Cardiac septum (tissue), 1 donor: ENCODE measurements around the gene ADTRP. TPM values are rescaled to one million over a fixed set of nuclear protein-coding genes. Genes with fewer than 3 reads are reported as not detected.
"Not testable (repeated sequence)": the region's sequence is repeated elsewhere in the genome, so short reads cannot be mapped to it uniquely, and the experiment has no call there.

Experiments
- DNase-seq: peaks from one replicate; pipeline ENCODE4 v3.0.0-alpha.2; 2020; ENCODE audit warnings: low spot score
- intact Hi-C: fragments of 100-400 bp; cut with DNase I; formaldehyde crosslinking; loops from one replicate; pipeline ENCODE4 v1.14.0; 2022
- total RNA-seq: library from RNA; stranded (reverse); fragmentation: NEBNext Ultra II Directional; extraction: Animal tissue kit (Norgen Biotek cat#: 25700); gene quantifications from one replicate; pipeline ENCODE4 v1.2.1, GENCODE V29; 2021
- donor health status: DM: no; HTN: no; CAD: no.

The ADTRP gene
- total RNA-seq, 1 donor from 2014 or later, result not detected

DNA sequence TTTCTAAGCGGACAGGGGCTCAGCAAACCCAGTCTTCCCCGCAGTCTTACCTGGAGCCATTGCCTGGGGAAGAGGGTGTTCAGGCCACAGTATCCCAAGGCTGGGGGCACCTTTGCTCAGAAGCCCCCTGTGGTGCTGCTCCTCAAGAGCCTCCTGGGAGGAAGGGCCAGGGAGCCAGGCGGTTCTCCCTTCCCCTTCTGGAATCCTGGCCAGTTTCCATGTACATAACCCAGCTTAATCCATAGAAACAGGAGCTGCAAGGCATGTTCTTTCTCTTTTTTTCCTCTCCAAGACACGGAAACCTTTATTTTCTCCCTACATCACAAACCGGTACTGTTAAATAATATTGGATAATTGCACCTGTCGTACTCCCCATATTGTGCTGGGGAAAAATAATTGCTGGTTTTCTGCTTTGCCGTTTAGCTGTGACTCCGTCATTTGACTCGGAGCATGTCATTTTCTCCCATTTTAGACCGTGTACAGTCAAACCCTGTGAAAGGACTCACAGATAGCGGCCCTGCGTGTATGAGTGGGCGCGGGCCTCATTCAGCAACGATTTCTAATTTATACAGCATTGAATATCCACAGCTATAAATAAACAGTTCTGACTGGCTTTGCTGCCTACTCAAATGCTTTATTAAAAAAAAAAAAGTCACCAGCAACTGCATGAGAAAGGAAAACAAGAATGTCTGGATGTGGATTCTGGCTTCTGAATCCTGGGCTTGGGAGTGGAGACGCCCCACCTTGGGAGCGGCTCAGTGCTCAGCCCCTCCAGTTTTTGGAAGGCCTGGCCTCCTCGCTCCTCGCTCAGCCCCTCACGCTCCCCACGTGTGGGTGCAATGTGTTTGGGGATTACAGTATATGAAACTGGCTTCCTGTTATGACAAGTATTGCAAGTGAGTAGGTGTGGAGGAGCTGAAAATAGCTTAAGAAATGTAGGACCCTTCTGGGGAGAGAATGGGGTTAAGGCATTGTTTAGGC, 67.3 kb downstream of the ADTRP start:
- no peak for DNase-seq
- intact Hi-C loops, result loop anchor here (5.0 kb wide), 1 partner anchor 101 kb away; no protein-coding TSS in a partner anchor

DNA sequence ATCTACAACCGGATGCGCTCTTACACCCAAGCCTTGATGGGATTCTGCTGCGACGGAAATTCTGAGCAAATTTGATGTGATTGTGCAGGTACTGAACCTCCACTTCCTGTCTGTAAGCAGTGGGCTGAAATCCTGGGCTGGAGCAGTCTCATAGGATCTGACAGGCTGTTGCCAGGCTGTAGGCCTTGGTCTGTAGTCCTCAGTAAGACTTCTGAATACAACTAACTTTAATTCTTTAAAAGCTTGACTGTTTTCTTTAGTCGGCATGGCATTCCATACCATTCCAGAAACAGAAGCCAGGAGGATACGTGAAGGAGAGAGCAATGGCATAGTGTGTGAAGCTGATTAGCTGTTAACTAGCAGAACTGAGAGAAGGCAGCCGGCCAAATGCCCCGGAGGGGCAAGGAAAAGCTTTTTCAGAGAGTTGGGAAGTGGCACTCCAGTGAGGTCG, 68.3 kb downstream of the ADTRP start:
- no peak for DNase-seq
- intact Hi-C loops, result loop anchor here (5.0 kb wide), 1 partner anchor 102 kb away; no protein-coding TSS in a partner anchor

DNA sequence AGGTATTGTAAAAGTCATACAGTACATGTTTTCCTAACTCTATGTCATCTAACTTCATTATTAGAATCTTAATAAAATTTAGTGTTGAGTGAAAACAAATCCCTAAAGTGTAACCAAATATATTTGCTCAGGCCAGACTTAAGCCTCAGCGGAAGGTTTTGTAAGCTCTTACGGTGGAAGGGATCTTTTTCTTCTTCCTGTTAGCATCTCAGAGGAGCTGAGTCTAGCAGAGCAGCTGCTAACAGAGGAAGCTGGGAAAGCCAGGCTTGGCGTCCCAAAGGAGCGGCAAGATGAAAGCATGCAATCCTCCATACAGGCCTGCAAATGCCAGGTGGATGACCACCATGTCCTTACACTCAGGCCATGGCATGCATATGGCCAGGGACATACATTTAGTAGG, 72.4 kb downstream of the ADTRP start:
- intact Hi-C loops, result no loop called here
- DNase-seq, result no peak

DNA sequence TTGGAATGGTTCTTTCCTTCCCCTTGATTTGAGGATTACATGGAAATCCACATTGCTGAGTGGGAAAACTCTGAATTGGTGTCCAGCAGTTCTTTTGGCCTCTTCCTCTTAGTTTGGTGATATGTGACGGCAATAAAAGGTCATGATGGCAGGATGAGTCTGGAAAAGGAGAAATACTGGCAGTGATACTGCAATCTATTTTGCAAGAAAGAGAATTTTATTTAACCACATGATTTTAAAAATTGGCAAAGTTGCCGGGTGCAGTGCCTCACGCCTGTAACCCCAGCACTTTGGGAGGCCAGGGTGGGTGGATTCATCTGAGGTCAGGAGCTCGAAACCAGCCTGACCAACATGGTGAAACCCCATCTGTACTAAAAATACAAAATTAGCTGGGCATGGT, 73.1 kb downstream of the ADTRP start:
- no peak for DNase-seq
- intact Hi-C loops, result no loop called here

DNA sequence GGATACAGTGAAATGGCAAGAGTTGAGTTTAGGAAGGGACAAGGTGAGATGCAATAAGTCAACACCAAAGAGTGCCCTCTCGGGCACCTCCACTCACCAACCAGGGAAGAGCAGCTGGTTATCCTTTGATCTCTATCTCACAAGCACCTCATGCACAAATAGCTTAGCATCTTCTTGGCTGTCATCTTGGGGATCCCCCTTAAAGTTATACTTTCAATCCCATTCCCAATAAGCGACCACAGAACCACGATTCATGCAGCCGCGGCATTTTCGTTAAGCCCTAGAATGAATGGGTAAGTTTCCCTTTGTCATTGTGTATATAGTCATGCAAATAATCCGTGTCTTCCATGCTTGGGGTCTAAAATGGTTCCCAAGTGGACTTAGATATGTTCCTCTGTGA, 73.5 kb downstream of the ADTRP start:
- intact Hi-C loops, result no loop called here
- DNase-seq, result no peak

DNA sequence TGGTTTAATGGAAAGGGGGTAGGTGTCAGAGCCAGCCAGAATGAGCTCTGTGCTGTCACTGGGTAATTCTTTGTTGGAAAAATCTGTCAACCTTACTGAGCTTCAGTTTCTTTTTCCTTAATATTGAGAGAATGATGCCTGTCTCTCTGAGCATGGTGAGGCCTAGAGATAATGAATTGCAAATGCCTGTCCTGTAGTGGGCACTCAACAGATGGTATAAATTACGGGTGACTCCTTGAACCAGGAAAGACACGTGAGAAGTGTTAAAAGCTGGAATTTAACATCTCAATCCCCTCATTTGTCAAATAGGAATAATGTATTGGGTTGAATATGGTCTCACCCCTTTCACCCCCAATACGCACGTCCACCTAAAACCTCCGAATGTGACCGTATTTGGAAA, 74.9 kb downstream of the ADTRP start:
- intact Hi-C loops, result no loop called here
- no peak for DNase-seq

DNA sequence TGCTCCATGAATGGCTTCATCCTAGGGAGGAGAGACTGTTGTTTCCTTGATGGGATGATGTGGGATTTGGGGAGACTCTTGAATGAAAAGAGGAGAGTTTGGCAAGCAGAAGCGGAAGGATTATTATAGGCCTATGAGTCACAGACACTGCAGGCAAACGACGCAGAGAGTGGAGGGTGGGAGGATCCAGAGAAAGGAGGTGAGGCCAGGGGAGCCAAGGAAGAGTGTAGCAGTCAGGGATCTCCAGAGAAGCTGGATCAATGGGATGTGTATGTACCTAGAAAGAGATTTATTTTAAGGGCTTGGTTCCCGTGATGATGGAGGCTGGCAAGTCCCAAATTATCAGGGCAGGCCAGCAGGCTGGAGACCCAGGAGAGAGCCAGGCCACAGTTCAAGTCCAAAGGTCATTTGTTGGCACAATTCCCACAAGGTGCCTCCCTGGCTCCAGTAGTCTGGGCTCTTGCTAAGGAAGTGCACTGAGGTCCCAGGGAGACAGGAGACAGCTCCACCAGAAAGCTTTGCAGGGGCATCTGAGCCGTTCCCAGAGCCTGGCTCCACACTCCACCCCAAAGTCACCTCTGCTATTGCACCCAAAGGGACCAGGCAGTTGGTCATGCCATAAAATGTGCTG, 76.0 kb downstream of the ADTRP start:
- no peak for DNase-seq

DNA sequence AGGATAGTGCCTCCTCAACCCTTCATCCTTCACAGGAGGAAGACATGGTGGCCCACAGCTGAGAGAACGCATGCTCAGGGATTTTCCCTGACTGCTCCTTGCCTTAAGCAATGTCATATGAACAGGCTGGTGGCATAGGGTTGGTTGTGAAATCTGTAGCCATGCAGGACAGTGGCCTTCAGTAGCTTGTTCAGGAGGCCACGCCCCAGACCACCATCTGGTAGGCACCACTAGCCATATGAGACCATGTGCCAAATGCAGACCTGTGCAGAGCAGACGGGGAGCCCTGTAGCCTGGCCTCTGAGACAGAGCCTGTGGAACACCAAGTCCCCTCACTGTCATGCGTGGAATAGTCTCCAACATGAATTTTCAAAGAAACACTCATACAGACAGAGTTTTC, 76.5 kb downstream of the ADTRP start:
- intact Hi-C loops, result no loop called here
- DNase-seq, result no peak

More for the DNA sequence above, 76.0 kb downstream of the ADTRP start:
- intact Hi-C loops, result no loop called here

DNA sequence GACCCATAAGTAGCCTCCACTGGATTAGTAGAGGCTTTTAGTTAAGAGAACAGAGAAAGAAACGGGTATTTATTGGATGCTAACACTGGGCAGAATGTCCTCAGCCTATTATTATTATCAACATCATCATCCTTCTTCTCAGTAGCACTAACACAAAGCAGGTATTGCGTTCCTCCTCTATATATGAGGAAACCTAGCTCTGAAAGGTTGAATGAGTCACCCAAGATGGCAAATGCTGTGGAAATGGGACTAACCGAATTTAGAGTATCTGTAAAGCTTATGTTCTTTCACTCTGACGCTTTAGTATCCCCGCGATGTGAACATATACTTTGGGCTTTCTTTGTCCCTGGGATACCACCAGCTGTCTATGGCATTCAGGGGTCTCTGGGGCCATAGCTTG, 77.0 kb downstream of the ADTRP start:
- intact Hi-C loops, result no loop called here
- no peak for DNase-seq

DNA sequence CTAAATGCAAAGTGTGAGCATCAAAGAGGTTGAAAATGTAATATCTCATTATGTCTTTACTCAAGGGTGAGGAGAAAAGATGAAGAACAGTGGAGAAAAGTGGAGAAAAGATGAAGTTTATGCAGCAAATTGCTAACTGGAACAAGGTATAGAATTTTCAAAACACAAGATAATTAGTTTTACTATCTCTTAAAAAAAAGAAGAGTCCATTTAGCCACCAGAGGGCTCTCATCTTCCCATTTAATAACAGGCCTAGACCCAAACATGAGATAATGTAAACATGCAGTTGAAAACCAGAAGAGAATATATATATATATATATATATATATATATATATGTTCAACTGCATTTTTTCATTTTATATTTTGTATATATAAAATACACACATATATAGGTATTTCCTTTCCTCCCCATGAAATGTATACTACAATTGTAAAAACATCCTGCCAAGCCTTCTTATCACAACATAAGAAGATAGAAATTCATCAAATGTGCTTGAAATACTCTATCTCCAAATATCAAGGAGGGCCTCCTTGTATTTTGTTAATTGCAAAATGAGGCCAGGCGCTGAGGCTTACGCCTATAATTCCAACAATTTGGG, 78.4 kb downstream of the ADTRP start:
- no peak for DNase-seq
- intact Hi-C loops, result no loop called here

DNA sequence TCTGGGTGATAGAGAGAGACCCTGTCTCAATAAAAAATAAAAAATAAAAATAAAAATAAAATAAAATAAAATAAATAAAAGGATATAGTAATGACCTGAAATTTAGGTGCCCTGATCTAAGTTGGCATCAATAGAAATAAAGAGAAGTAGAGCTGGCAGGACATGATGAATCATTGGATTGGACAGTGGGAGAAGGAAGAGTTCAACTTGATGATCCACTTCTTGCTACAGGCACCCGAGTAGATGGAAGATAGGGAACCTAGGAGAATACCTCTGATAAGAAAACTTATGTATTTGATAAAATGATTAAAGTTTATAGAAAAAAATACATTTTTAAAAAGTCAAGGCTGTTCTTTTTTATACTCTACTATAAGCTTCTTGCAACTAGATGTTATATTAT, 79.0 kb downstream of the ADTRP start:
- no peak for DNase-seq
- intact Hi-C loops, result no loop called here

DNA sequence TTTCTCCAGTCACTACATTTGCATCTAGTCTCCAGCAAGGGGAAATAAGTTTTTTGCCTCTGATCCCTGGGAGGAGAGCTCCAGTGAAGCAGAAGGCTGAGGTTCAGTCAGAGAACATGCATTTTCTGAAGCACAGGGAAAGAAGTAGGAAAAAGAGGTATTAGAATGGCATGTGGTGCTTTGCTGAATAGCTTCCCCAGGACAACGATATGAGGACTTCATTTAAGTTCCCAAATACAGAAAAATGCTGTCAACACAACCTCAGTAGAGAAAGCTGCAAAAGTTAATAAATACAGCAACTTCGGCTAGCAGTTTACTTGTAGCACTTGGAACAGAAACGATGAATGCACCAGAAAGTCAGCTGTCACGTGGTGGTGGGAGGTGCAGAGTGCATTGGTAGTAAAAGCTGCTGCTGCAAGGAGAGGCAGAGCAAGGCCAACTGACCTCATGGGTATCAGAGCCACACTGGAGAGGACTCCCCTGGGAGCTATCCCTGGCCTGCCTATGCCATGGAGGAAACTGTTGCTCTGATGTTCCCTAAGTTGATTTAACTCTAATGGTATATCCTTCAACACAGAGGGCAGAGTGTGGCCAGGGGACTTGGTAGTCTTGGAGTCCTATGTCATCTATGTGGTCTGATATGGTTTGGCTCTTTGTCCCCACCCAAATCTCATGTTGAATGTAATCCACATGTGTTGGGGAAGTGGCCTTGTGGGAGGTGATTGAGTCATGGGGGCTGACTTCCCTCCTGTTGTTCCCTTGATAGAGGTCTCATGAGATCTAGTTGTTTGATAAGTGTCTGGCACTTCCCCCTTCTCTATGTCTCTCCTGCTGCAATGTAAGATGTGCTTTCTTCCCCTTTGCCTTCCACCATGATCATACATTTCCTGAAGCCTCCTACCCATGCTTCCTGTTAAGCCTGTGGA, 85.9 kb downstream of the ADTRP start:
- DNase-seq, result no peak
- intact Hi-C loops, result no loop called here

DNA sequence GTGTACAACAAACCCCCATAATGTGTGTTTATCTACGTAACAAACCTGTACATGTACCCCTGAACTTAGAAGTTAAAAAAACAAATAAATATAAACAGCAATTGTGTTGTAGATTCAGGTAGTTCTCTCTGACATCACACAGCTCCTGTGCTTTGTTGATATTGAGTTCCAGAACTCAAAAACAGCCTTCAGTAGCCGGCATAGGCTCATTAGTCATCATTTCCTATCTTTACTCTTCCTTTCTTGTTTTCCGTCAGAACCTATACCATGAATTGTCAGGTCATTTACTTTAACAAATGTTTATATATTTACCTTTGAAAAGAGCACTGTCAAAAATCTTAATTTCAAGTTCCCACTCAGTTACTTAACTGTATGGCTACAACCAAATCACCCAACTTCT, 88.8 kb downstream of the ADTRP start:
- intact Hi-C loops, result no loop called here
- no peak for DNase-seq

DNA sequence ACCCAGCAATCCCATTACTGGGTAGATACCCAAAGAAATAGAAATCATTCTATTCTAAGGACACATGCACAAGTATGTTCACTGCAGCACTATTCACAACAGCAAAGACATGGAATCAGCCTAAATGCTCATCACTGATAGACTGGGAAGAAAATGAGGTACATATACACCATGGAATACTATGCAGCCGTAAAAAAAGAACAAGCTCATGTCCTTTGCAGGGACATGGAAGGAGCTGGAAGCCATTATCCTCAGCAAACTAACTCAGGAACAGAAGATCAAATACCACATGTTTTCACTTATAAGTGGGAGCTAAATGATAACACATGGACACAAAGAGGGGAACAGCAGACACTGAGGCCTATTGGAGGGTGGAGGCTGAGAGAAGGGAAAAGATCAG, 89.2 kb downstream of the ADTRP start:
- DNase-seq, intact Hi-C loops: not testable (repeated sequence)

DNA sequence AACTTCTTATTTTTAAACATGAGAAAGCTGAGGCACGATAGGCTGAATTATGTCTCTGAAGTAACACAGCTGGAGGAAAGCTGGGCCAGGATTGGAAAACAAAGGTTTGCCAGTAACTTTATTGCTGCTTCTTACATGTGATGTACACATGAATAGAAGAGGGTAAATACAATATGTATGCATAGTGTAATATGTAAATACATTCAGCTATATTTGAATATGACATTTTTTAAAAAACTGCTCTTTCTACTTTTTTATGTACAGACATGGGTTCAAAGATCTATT, 90.2 kb downstream of the ADTRP start:
- DNase-seq, result no peak
- intact Hi-C loops, result no loop called here

DNA sequence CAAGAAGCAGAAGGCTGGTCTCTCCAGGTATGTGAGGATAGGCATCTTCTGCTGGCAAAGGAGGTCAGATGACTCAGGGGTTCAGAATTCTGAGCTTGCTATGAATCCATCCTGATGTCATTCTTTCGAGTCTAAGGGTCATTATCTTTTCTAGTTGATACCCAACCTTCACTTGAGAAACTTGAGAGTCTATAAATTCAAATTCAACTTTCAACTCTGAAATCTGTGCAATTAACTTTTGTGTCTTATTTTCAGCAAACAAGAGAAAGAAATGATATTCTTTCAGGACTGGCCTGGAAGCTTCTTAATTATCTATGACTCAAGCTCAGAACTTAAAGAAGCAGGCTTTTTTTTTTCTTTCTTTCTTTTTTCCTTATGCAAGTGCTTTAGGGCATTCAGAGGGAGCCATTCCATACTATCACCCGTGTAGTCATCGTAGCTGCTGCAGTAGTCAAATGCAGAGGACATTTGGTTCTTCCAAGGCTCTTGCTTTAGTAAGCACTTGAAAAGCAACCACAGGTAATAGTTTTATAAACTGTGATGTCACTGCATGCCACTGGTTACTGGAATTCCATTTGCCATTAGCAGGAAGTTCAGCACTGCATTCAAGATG, 93.0 kb downstream of the ADTRP start:
- intact Hi-C loops, result no loop called here
- DNase-seq, result no peak

DNA sequence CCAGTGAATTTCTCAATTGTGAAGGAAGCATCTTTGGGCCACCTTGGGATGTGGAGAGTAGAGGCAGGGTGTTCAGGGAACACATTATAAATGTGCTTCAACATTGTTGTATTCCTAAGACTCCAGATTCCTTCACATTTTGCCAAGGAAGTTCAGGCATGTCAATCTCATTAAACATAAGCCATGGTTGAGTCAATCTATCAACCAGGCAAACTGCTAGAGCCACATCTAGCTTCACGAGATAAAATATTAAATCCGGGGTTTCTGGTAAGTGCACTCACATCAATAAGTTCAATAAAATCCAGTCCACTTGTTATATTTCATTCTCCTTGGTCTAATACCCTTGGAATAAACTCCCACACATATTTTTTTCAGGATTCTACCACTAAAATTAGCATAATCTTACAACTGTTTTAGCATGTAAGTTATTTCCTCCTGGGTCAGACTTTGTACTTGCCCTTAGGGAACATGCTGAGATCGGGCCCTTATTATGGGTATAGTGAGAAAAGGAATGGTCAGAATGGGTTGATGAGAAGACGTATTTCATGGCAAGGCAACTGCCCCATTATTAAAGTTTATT, 93.6 kb downstream of the ADTRP start:
- intact Hi-C loops, result no loop called here
- no peak for DNase-seq

DNA sequence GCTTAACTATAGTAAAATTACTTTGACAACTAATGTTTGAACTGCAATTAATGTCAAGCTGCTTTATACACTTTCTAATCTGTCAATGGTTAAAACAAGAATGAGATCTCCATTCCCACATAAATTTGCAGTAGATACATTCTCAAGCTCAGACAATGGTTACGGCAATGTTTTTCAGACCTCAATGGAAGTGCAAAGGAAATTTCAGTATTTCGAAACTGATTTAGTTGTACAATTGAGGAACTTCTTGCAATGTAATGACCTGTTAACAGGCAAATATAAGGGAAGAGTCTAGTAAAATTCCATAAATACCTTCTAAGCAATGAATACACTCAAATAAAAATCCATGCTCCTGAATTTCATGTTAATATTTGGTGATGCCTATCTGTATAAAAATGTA, 94.7 kb downstream of the ADTRP start:
- intact Hi-C loops, result no loop called here

DNA sequence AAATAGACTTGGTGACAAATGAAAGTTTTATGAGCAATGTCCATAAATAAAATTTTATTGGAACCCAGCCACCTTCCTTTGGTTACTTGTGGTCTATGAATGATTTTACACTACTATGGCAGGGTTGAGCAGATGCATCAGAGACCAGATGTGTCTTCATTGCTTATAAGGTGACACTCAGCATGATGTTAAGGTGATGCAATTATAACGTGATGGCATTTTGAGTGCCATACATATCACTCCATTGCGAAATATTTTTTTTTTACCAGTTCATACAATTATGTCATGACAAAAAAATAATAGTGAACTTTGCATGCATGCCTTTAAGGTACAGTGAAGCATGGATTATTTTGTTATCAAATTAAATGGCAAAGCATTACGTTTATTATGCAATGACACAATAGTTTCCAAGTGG, 96.0 kb downstream of the ADTRP start:
- no peak for DNase-seq
- intact Hi-C loops, result no loop called here

More for the DNA sequence above, 94.7 kb downstream of the ADTRP start:
- no peak for DNase-seq
